Peyer's patch (tissue), 4 donors: Measurements from ENCODE around the gene TRIM38.

ENCODE experiments used
- CTCF ChIP-seq, 6 experiments: fragments of 450-650 bp in 4 of 6; fragments of 200-600 bp in 2 of 6; sonication (generic) in 1 of 6; IDR thresholded peaks; one replicate each; pipeline ENCODE4 v1.5.1; 2017 to 2019; ENCODE audit warnings: antibody characterized with exemption in 6 of 6, mild to moderate bottlenecking in 3 of 6, moderate library complexity in 1 of 6
- POLR2A ChIP-seq, 2 donors: fragments of 450-650 bp; IDR thresholded peaks; one replicate each; pipeline ENCODE4 v1.5.1; 2017; ENCODE audit warnings: antibody characterized with exemption in 2 of 2, mild to moderate bottlenecking in 2 of 2, moderate library complexity in 2 of 2

- TF ChIP-seq CTCF (IDR thresholded peaks at IDR 0.05) = no peak
- TF ChIP-seq POLR2A (IDR thresholded peaks at IDR 0.05) = no peak
Measured at GRCh38 chr6:26027491-26028211, 65.0 kb downstream of the TRIM38 start.
